HG03108 (cell line): ENCODE data around the gene ZNF33B.
"Not testable (repeated sequence)": the region's sequence is repeated elsewhere in the genome, so short reads cannot be mapped to it uniquely, and the experiment has no call there.

ENCODE experiments used
- ATAC-seq: cut with Tn5 transposase; IDR thresholded peaks from one replicate; pipeline ENCODE4 v1.9.1; 2021; ENCODE audit warnings: moderate library complexity; ENCODE audit not compliant: unreplicated experiment

The ZNF33B gene

GRCh38 chr10:42638055-42638820, at the start of gene ZNF33B:
ZNF33B (minus strand) TSS chr10:42638570; CDS start chr10:42636928, 1,642 bp downstream.
- peak; percentile 94 for ATAC-seq

DNA sequence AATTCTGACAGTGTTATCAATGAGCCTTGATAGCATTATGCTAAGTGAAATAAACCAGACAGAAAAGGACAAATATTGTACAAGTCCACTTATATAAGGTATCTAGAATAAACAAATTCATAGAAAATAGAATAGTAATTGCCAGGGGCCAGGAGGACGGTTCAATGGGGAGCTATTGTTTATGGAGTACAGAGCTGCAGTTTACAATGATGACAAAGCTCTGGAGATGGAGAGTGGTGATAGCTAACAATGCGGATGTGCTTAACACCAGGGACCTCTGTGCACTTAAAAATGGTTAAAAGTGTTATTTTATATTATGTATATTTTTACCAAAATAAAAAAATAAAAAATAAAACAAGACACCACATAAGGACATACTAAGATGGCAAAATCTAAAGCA, 46.1 kb upstream of the ZNF33B start:
- ATAC-seq: no peak

GRCh38 chr10:42680267-42680666, 41.9 kb upstream of the ZNF33B start:
- ATAC-seq: no peak

DNA sequence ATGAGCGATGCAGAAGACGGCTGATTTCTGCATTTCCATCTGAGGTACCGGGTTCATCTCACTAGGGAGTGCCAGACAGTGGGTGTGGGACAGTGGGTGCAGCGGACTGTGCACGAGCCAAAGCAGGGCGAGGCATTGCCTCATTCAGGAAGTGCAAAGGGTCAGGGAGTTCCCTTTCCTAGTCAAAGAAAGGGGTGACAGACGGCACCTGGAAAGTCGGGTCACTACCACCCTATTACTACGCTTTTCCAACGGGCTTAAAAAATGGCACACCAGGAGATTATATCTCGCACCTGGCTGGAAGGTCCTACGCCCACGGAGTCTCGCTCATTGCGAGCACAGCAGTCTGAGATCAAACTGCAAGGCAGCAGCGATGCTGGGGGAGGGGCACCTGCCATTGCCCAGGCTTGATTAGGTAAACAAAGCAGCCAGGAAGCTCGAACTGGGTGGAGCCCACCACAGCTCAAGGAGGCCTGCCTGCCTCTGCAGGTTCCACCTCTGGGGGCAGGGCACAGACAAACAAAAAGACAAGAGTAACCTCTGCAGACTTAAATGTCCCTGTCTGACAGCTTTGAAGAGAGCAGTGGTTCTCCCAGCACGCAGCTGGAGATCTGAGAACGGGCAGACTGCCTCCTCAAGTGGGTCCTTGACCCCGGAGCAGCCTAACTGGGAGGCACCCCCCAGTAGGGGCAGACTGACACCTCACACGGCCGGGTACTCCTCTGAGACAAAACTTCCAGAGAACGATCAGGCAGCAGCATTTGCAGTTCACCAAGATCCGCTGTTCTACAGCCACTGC, 27.0 kb upstream of the ZNF33B start:
- ATAC-seq: not testable (repeated sequence)

- ATAC-seq: no peak
Observed at GRCh38 chr10:42654419-42654818, 16.0 kb upstream of the ZNF33B start.

DNA sequence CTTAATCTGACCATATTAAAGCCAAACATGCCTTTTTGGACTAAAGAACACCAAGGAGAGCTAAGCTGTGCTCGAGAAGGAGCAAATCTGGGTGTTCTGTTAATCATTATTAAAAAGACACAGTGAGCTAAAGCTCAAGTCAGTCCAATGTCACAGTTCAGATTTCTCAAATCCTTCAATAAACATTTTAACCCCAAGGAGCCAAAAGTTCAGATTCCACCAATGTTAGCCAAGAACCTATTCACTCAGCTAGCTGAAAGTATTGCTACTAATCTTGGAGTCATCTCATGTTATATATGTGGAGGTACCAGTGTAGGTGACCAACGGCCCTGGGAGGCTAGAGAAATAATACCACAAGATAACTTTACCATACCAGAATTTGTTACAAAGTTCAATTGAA, 14.5 kb upstream of the ZNF33B start:
- ATAC-seq: no peak

DNA sequence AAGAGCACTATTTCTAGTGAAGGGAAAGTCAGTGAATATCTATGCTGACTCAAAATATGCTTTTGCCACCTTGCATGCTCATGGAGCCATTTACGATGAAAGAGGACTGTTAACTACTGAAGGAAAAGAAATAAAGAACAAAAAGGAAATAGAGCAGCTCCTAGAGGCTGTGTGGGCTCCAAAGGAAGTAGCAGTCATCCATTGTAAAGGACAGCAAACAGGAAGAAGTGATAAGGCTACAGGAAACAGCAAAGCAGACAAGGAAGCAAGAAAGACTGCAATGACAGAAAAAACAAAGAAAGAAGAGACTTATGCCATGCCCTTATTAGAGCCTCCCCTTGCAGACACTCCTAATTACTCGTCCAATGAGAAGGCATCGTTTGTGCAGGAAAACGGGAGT, 12.0 kb upstream of the ZNF33B start:
- no peak for ATAC-seq

- ATAC-seq: no peak
Observed at GRCh38 chr10:42648512-42648911, 10.1 kb upstream of the ZNF33B start.

- no peak for ATAC-seq
Observed at GRCh38 chr10:42646687-42647640, 8.6 kb upstream of the ZNF33B start.

GRCh38 chr10:42646214-42646613, 7.8 kb upstream of the ZNF33B start:
- no peak for ATAC-seq

DNA sequence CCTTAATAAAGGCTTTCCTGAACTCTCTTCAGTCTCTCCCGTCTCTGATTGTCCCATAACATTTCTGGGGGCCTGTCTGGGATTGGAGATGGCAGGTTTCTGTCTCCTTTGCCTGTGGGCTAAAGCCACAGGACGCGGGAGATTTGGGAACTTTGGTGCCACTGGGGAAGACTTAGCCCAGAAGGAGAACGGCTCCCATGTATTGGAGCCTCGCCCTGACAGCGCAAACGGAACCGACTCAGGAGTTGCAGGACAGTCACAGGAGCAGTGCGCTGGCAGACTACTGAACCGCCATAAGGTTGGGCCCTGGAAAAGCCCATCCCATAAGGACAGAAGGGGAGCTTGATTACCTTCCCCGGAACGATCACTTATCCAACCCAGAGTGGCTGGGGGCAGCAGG, 7.1 kb upstream of the ZNF33B start:
- no peak for ATAC-seq

DNA sequence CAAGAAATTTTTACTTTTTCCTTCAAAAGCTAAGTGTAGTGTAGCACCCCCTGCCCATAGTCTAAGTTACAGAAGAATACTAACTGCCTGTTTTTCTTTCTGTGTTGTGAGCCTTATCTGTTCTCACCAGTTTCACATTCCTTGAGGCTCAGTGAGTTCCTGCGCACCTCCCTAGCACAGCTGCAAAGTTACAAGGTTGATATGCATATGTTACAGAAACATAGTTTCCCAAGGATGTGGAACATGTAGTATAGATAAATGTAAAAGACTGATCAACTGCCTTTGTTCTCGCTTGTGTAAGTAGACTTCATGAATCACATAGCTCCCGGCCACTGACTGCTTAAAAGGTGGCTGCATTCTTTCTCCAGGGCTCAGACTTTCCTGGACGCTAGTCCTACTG, 6.7 kb upstream of the ZNF33B start:
- ATAC-seq: no peak

- ATAC-seq: no peak
Observed at GRCh38 chr10:42640610-42641229, 2.4 kb upstream of the ZNF33B start.

GRCh38 chr10:42638821-42639270, 476 bp upstream of the ZNF33B start:
- ATAC-seq: no peak

DNA sequence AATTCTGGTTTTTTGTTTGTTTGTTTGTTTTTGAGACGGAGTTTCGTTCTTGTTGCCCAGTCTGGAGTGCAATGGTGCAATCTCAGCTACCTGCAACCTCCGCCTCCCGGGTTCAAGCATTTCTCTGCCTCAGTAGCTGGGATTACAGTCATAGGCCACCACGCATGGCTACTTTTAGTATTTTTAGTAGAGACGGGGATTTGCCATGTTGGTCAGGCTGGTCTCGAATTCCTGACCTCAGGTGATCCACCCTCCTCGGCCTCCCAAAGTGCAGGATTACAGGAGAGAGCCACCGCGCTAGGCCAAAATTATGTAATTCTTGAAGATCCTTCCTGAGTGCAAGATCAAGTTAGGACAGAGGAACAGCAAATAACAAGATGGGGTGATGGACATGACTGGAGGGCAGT, 719 bp downstream of the ZNF33B start:
- ATAC-seq: no peak

DNA sequence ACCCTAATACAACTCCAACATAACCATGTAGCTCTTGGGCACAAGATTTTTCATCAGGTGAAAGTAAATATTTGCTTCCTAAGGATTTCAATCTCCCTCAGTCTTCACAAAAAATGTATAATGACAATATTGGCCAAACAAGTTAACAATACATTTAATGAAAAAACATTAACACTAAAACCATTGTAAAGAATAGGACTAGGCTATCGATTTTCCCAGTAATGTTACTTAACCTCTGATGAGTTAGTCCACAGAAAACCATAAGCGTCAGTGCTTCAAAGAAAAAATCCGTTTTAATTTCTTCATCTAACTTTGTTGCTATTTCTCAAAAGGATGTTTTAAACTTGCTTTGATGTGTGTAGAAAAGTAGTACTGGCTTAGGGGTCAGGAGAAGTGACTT, 1.2 kb downstream of the ZNF33B start:
- no peak for ATAC-seq

DNA sequence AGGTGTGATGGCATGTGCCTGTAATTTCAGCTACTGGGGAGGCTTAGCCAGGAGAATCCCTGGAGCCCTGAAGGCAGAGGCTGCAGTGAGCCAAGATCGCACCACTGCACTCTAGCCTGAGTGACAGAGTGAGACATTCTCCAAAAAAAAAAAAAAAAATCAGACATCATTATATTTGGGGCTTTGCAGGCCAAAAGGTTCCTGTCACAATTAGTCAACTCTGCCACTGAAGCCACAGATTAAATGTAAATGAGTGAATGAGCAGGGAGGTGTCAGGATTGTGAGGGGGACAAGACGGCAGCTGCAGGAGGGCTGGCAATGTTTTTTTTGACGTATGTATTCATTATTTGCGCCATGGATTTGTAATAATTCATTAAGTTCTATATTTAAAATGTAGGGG, 3.3 kb downstream of the ZNF33B start:
- ATAC-seq: no peak

GRCh38 chr10:42632564-42632963, 5.8 kb downstream of the ZNF33B start:
- no peak for ATAC-seq

- no peak for ATAC-seq
Observed at GRCh38 chr10:42630537-42631134, 7.7 kb downstream of the ZNF33B start.

DNA sequence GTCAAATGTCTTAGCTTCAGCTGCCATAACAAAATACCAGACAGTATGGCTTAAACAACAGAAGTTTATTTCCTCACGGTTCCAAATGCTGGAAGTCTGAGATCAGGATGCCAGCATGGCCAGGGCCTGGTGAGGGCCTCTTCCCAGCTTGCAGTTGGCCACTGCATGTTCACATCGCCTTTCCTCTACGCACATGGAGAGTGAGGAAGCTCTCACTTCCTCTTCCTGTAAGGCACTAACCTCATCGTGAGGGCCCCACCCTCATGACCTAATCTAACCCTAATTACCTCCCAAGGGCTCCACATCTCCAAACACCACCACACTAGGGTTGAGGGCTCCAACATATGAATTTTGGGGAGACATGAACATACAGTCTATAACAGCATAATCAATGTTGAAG, 14.4 kb downstream of the ZNF33B start:
- no peak for ATAC-seq
